Fibroblast of skin of right biceps (primary cell): Measurements from ENCODE around the gene DOCK10.

Source experiments
- DNase-seq: peaks from one replicate; pipeline ENCODE4 v3.0.0-alpha.2; 2013

DOCK10 gene

DNA sequence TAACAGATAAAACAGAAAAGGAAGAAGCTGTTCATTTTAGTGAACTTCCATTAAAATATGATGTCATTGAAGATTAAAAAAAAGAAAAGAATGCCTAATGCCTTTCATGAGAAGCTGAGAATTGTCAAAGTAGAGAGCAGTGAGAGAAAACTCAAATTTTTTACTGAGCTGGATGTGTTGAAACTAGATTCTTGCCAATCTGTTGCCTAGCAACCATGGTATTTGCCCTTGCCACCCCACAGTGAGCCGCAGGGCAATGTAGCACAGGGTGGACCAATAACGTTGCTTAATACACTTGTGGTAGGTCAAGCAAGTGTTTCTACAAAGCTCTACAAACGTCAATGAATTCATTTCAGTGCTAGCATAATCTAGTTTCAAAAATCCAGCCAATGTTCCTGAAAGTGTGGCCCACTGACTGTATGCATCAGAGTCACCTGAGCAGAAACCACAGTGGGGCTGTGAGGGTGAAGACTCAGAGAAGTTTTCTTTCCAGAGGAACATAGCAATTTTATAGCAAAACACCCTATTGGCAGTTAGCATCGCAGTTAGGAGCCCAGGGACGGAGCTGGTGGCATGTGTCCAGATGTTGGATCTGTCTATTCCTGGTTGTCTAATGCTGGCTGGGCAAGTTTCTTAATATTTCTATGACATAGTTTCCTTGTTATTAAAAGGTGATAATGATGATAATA lies 132.2 kb downstream of the DOCK10 start:
- no peak for DNase-seq

DNA sequence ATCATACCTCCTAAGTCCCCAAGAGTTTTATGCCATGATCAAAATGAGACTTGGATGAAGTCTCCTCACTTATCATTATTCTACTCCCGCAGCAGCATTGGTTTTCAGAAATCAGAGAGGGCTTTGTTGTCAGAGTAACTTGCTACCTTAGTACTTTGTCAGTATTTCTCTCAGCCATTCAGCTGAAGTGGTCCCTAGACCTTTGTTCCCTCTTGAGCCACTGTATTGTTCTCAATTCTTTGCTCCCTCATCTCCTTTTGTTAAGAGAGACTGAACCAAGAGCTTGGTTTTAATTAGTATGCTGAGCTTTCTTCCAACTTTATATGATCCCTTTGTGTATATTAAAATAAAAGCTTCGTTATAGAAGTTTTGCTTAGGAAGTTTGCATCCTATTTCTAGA lies 133.4 kb downstream of the DOCK10 start:
- DNase-seq: no peak

DNA sequence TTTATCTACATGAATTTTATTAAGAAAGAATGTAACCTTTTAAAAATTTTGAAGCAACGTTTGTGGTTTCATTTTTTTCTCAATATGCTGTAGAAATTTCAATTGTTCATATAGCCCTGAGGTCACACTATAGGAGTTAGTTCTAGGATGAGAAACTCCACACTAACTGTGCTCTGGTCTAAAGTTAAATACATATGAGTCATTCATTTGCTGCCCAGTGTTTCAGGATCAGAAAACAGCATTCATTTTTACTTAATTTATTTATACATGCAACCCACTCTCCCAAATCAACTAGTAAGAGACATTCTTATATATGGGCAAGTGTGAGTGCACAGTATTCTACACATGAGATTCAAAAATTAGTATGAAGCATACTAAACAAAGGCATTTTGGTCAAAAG lies 137.9 kb downstream of the DOCK10 start:
- no peak for DNase-seq

DNA sequence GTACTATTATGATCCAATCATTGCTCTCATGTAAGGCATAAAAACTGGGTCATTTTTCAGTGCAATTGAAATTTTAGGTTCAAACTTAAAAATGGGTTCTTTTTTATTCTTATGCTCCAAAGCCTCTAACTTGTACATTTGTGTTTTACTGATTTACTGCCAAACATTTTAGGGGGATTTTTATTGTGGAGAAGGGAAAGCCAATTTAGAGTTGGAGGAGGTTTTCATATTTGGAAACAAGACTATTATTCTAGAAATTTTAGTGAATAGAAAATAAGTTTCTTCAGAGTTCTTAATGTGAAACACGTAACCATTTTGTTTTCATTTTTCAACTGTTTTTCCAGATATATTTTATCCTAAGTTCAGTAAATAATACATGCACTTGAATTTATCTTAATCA lies 138.6 kb downstream of the DOCK10 start:
- no peak for DNase-seq

DNA sequence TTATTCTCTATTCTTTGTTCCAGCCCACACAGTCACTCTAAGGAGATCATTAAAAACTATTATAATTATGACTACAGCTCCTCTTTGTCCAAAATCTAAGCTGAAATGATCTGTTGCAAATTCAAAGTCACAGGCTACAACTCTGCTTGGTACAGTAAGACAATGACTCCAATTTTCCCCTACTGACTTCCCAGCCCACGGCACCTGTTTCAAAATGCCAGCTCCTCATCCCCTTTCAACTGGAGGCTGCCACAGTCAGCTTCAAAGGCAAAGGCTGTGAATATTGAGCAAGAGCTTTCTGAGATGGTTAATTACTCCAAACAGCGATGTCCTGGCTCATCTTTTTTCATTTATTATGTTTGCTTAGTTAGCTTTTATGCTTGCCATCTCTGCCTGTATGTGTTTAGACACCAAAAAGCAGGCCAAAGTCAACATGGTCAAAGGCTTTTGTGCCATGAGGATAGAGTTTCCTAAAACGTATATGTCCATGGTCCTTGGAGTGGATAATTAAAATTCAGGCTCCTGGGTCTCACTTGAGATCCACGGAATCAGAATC lies 141.1 kb downstream of the DOCK10 start:
- DNase-seq: no peak

DNA sequence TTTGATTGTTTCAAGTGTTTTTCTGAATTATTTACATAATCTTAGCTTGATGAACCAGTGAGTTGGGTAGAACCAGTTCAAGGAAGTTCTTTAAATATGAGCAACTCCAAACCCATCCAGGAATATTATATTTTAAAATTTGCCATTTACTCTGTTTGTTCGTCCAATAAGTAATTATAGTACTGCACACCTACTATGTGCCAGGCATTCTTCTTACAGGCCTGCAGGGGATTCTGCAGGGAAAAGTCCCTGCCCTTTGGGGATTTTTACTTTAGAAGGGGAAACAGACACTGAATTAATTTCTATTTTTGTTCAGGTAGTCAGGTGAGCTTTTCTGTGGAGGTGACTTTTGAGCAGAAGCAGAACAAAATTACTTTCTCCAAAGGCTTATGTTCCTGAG lies 146.9 kb downstream of the DOCK10 start:
- no peak for DNase-seq

DNA sequence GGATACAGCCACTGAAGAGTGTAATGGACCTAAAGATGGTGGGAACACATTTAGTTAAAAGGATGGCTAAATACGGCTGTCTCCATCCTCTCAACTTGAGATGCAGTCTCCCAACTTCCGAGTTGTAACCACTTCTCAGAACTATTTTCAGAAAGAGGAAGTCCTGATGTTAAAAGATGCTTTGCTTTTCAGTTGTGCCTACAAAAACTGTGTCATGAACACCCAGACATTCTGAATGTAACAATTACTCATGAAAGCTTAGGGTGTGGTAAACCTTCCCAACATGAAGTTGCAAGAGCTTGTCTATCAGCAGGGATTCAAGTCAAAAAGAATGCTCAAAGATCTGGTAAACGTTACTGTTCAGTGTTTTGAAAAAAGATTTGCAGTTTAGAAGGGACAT lies 147.9 kb downstream of the DOCK10 start:
- DNase-seq: no peak

DNA sequence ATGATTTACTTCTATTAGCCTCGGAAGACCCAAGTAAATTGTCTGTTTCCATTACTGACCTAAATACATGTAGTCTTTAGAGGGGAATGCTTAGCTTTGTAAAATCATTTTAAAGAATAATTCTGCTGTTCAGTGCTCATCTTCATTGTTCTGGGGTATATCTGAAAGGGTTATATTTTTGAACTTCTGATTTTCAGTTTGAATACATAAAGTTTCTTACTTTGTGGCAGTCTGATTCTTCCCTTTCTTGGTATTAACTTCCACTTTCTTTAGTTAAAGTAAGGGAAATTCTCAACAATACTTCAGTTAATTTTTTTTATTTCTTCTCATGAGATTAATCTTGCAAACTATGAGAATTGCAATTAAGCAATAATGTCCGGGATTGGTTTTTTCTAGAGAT lies 148.4 kb downstream of the DOCK10 start:
- DNase-seq: no peak

DNA sequence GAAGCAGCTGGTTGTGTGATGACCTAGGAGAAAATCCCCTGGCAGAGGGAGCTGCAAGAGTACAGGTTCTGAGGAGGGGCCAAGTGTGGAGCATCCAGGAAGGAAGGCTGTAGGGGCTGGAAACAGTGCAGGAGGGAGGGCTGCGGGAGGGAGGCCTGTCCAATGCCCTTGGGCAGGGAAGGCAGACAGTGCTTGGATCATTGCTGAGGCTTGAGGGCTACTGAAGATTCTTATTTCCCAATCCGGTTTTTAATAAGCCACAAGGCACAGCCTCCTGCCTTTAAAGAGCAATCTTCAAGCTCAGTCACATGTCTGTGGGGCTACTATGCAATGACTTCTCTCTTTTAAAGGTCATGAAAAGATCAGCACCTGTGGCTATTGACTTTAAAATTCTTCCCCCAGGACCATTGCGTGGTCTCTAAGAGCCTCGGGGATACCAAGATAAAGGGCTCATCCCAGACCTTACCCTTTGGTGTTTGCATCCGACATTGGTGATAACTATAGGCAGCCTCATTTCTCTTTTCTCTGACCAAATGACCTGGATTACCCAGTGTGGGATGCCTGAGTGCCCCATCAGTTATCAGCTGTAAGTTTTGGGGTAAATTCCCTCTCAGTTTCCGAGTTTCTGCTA lies 149.6 kb downstream of the DOCK10 start:
- DNase-seq: no peak

DNA sequence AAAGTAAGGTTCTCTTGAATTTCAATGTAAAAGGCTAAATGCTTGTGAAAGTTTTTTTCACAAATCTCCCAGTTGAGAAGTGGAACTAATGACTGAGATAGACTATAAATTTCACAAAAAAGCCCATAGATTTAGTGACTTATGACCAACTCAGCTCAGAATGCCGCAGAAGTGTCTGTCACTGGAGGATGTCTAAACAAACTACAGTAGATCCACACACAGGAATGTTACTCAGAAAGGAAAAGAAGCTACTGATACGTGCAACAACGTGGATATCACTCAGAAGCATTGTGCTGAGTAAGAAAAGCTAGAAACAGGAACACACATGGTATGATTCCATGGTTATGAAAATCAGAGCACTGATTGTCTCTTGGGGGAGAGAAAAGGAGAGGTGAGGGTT lies 151.9 kb downstream of the DOCK10 start:
- DNase-seq: no peak

DNA sequence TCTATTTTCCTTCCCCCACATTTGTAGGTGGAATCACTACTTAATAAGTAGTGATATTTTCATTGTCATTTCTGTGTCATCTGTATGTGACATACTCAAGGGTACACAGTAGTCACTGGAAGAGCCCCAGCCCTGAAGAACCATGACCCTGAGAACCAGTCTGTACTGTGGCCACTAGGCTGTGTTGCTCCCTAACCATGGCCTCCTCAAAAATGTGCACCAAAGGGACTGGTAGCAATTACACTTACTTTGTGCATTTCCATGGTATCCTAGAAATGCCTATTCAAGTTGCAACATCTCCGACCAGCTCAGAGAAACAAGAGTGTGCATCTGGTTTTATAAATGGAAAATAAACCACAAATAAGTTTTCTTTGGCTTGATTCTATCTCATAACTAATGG lies 155.1 kb downstream of the DOCK10 start:
- peak; percentile 67 for DNase-seq

DNA sequence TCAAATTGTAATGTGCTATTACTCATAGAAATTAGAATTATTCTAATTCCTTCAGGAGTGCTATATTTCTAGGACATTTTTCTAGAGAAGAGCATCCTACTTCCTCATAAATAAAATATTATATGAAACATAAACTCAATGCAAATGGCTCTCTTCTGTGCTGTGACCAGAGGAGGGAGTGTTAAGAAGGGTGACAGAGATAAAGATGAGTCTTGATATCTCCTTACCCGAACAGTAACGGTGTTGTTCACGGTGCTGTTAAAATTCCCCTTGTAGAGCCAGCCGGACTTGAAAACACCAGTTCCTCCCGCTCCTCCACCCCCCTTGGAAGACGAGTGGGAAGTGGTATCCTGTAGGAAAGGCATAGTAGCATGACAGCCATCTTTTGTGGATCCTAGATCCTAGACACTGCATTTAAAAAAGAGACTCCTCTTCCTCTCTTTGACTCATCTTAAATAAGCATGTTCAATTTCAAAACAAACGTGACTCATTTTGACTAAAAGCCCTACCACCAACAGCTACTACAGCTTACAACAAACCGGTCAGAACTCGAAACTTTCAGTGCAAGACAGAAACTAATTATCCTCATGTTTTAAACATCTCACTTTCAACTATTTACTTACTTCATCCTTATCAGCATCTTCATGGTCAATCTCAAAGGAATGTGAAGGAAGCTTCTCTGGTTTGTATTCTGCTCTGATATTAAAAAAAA lies 156.3 kb downstream of the DOCK10 start:
- DNase-seq: peak; percentile 87

DNA sequence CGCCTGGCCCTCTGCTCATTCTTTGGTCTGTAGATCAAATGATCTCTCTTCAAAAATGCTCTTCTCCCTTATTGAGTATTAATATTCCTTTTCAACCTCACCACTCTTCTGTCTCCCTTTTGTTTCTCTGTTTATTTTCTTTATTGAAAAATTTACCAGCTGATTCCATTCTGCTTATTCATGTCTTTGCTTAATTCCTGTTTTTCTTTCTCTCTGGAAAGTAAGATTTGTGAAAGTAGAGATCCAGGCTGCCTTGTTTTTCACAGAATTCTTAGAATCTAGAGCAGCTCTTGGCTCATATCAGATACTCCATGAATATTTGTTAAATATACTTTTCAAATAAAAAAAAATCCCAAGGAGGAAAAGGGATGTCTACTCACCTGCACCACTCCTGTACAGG lies 157.0 kb downstream of the DOCK10 start:
- DNase-seq: no peak

DNA sequence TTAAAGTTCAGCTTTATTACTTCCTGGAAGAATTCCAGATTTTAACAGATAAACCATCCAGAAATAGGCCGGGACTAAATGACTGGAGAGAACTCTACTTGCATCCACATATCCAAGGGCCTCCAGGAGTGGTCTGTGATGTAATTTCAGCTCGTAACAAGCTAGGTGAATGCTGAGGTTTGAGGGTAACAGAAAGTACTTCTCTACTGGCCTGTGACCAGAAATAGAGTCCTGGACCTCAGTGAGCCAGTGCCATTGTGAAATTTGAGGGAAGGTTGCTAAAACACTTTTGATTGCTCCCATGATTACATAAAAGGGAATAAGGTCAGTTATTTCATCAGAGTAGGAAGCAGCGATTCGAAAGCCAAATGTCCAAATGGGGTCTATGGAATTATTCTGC lies 158.1 kb downstream of the DOCK10 start:
- peak; percentile 29 for DNase-seq

DNA sequence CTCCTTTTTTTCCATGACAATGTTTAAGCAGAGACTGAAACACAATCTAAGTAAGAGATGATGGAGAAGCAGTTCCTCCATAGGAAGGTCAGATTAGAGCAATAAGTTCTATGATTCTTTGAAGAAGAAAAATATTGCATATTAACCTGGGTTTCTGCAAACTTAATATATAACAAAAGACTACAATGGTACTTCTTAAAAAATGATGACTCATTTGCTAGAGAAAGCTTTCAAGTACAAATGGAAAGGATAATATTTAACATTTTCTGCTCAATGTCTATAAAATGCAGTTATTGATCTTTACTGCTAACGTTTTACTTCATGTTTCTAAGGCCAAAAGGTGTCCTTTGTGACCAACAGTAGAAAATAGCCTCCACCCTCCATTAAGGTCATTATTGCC lies 158.6 kb downstream of the DOCK10 start:
- no peak for DNase-seq

DNA sequence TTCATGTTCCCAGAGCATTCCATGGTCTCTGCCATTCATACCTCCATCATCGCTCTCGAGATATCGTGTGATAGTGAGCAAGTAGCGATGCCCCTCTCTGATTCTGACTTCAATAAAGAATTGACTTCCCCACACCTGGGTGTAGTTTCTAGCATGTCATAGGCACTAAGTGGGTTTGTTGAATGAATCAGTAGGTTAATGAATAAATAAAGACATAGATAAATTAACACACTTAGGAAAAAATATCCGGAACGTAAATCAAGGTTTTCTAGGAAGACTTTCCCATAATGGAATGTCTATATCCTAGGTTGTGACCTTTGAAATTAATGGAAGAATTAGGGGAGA lies 159.1 kb downstream of the DOCK10 start:
- DNase-seq: no peak

DNA sequence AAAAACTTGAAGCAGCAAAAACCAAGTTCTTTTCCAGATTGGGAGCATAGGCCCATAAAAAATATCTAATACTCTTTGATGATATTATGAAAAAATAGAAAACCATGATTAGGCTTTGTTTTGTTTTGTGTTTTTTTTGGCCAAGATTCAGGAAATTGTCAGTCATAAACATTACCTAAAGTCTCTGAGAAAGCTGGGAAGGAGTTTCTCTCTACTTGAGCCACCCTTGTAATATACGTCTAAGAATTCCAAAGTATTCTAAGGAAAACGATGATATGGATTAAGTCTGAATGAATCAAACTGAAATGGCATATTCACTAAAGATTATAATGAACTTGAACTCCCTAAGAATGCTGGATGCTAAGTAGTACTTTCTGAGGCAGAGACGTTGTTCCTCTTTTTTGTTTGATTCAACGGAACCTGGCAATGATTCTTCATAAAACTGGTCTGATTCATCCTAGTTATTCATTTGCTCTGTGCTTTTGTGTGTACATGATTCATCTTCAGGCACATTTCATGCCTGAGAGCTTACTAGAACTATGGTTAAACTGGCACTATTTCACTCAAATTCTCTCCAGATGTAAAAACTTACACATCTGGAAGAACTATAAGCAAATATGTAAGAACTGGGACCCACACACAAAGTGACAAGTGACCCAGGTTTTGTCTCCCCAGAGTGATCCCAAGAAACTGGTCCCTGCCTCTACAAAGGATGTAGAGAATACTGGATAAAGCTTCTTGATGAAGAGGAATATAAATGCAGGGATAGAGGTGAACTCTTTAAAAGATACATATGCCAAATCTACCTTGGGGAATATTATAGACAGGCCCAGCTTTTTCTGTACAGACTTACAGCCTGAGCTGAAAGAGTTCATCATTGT lies 159.7 kb downstream of the DOCK10 start:
- DNase-seq: peak; percentile 92

DNA sequence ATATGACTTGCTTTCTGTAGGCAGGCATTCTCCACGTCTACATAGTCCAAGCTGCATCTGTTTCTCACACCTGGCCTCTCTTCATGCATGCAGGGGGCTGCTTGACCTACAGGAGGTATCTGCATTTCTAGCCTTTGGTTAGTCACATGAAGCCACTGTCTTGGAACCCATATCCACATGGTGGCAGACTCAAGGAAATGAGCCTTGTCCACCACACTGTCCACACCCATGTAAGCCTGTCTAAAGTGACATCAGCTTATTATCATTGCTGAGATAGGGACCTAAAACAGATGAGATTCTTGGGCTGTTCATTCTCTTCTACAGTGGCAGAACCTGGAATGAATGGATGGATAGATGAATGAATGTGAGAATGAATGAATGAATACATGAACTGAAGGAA lies 160.4 kb downstream of the DOCK10 start:
- no peak for DNase-seq

DNA sequence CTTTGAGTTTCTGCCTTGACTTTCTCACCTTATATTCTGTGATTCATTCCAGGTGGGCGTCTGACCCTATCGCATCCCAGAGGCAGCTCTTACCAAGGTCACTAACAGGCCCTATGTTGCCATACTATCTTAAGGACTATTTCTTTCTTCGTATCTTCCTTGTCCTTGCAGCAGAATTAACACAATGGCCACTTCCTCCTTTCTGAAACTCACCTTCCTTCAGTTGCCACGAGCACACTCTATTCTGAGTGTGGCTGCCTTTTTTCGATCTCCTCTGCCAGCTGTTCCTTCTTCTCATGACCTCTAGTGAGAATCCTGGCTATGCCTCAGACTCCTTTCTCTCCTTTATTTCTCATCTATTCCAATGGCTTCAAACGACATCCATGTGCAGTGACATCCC lies 165.7 kb downstream of the DOCK10 start:
- DNase-seq: no peak

DNA sequence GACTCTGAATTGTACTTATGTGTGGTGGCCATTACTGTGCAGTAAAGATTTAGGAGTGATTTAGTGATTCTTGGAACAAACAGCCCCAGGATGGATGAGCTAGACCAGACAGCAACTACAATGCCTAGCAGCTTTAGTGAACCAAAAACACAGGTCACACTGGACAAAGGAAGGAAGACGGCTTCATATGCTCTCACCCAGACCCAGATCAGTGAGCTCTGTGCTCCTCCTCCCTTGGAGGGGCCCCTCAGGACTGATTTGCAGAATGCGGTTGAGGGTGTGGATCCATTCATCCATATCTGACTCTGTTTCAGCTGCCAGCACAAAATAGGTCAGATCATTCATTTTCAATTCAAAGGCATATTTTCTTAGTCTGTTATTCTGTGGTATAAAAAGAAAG lies 166.4 kb downstream of the DOCK10 start:
- DNase-seq: no peak

DNA sequence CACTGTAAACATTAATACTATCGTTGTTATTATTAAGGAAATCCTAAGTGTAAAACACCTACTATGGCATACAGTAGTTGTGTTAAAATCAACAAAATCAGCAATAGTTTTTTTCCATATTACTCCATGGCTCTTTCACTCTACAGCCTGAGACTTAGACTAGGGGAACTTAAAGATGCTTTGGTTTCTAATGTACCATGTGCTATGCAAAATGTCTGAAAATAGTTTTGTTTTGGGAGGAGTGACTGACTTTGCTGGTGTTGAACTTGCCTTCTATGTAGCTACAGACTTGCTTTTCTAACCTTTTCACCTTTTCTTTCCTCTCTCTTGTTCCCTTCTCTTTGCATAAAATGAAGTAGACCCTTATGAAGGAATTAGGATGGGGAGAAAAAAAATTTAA lies 167.1 kb downstream of the DOCK10 start:
- no peak for DNase-seq

DNA sequence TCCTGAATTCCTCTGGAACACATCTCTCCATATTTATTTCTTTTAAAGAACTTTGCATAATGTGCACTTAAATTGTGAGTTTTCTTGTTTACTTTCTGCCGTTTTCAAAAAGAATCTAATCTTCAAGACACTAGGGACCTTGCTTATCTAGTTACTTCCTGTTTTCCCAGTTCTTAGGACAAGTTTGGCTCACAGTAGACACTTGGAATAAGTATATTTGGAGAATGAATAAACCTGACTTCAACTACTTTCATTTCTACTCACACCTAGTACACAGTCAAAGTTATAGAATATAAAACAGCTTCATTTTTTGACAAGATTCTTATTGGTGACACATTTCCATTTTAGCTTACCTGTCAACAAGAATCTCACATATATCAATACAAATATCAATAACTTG lies 170.5 kb downstream of the DOCK10 start:
- DNase-seq: no peak

DNA sequence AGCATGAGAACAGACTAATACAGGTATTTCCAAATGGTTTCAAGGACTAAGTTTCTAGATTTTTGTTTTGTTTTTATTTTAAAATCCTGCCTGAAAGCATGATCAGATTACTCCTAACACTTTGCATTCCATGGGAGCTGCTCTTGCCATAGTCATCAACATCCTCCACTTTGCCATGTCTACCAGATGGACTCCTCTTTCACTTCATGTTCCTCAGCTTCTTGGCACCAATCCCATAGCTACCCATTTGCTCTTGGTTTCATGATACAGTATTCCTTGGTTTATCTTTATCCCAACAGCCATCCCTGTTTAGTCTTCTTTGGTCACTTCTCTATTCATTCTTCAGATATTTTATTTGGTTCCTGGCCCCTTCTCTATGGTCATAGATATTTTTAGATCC lies 171.9 kb downstream of the DOCK10 start:
- DNase-seq: peak; percentile 34
